KBM-7 (cell line): ENCODE results near the gene AIFM1.
"Not testable (repeated sequence)": the region's sequence is repeated elsewhere in the genome, so short reads cannot be mapped to it uniquely, and the experiment has no call there.

Source experiments
- DNase-seq: peaks from one replicate; pipeline ENCODE4 v3.0.0-alpha.2; 2015
- in situ Hi-C: fragments of 300-500 bp; cut with MboI; formaldehyde crosslinking; loops from 2 replicates; pipeline ENCODE4 v1.14.3; 2020; ENCODE audit warnings: low sequenced_read_pairs, low pct_unique_long_range_greater_than_20kb, mixed read lengths

The AIFM1 gene

GRCh38 chrX:130125091-130125874 lies 40.4 kb downstream of the AIFM1 start:
- DNase-seq: no peak
- in situ Hi-C loops: no loop called here

GRCh38 chrX:130124577-130124976 lies 41.1 kb downstream of the AIFM1 start:
- in situ Hi-C loops: no loop called here

GRCh38 chrX:130121505-130121800 lies 44.2 kb downstream of the AIFM1 start:
- no peak for DNase-seq
- in situ Hi-C loops: no loop called here

More at GRCh38 chrX:130124577-130124976, 41.1 kb downstream of the AIFM1 start:
- DNase-seq: no peak

GRCh38 chrX:130120746-130121504 lies 44.7 kb downstream of the AIFM1 start:
- DNase-seq: peak; percentile 95
- in situ Hi-C loops: no loop called here

- DNase-seq: peak; percentile 84
- in situ Hi-C loops: no loop called here
These were observed 45.3 kb downstream of the AIFM1 start for GRCh38 chrX:130120321-130120731.

GRCh38 chrX:130119312-130119898 lies 46.2 kb downstream of the AIFM1 start:
- no peak for DNase-seq
- in situ Hi-C loops: loop anchor here (5.0 kb wide), 1 partner anchor 37 kb away; no protein-coding TSS in a partner anchor

GRCh38 chrX:130118441-130119311 lies 47.0 kb downstream of the AIFM1 start:
- DNase-seq: peak; percentile 43
- in situ Hi-C loops: loop anchor here (5.0 kb wide), 1 partner anchor 36 kb away; no protein-coding TSS in a partner anchor

GRCh38 chrX:130117166-130117565 lies 48.5 kb downstream of the AIFM1 start:
- no peak for DNase-seq
- in situ Hi-C loops: loop anchor here (5.0 kb wide), 1 partner anchor 35 kb away; no protein-coding TSS in a partner anchor

GRCh38 chrX:130115119-130115885 lies 50.3 kb downstream of the AIFM1 start:
- in situ Hi-C loops: loop anchor here (5.0 kb wide), 1 partner anchor 33 kb away; no protein-coding TSS in a partner anchor
- not testable (repeated sequence) for DNase-seq

GRCh38 chrX:130114141-130114588 lies 51.5 kb downstream of the AIFM1 start:
- in situ Hi-C loops: no loop called here
- no peak for DNase-seq

GRCh38 chrX:130111220-130112154 lies 54.2 kb downstream of the AIFM1 start:
- DNase-seq: no peak
- in situ Hi-C loops: no loop called here

GRCh38 chrX:130110379-130111219 lies 55.0 kb downstream of the AIFM1 start, which contains the start of gene ELF4:
ELF4 (minus strand) TSS chrX:130110497; CDS start chrX:130081330, 29,167 bp downstream.
- DNase-seq: peak; percentile 55
- in situ Hi-C loops: no loop called here

- in situ Hi-C loops: no loop called here
- no peak for DNase-seq
These were observed 55.9 kb downstream of the AIFM1 start for GRCh38 chrX:130109429-130110378.

- peak; percentile 80 for DNase-seq
- in situ Hi-C loops: no loop called here
These were observed 56.8 kb downstream of the AIFM1 start for GRCh38 chrX:130108647-130109428.
